ENCODE results near the gene NTN5. TPM values are rescaled to one million over a fixed set of nuclear protein-coding genes. Genes with fewer than 3 reads are reported as not detected.

The NTN5 gene
- total RNA-seq, 1 experiment from 2014 or later = 0.55 TPM

- H3K9me3 Mint-ChIP-seq = peaks cover 8 to 11% of the 10 kb centered on the region in 2 experiments
- no CpG with 5 or more reads among the region's 21 CpGs for WGBS (ENCODE audit: extremely low coverage, insufficient read length, low lambda C conversion rate)
- no peak overlapping the region for H4K5ac ChIP-seq (ENCODE audit: insufficient read length, low read depth, low read length)
- H2BK5ac ChIP-seq (ENCODE audit: insufficient read length, low read length) = no peak overlapping the region
- H3K79me2 ChIP-seq (ENCODE audit: insufficient read depth, low read length) = no peaks in the 10 kb centered on the region
- H3K56ac ChIP-seq (ENCODE audit: insufficient read length, low read depth, low read length) = no peak overlapping the region
- no peak overlapping the region for H2AFZ ChIP-seq (ENCODE audit: low read length)
- no peak overlapping the region for H2BK15ac ChIP-seq (ENCODE audit: low read depth, low read length)
- no peaks in the 10 kb centered on the region for H3K23me2 ChIP-seq (ENCODE audit: insufficient read length, low read depth, low read length, poor library complexity, severe bottlenecking)
- peak overlapping the region in 1 of 2 experiments; percentile 27; a peak in 1 of 5 replicates for H3K4me3 Mint-ChIP-seq
- no peak overlapping the region for H2BK20ac ChIP-seq (ENCODE audit: low read depth, low read length, poor library complexity, severe bottlenecking)
- H3K18ac ChIP-seq (ENCODE audit: insufficient read length, low read depth, low read length) = no peak overlapping the region
- no peak overlapping the region for H2BK12ac ChIP-seq (ENCODE audit: insufficient read length, low read depth, low read length)
- no peak overlapping the region for H3K4ac ChIP-seq (ENCODE audit: low read depth, low read length)
- no peak overlapping the region for H3T11ph ChIP-seq (ENCODE audit: low read length)
- no peak overlapping the region for H2BK120ac ChIP-seq (ENCODE audit: low read depth, low read length, poor library complexity, severe bottlenecking)
- H3K9me3 ChIP-seq (ENCODE audit: control insufficient read depth, low read depth, low read length) = no peaks in the 10 kb centered on the region
- H3K14ac ChIP-seq (ENCODE audit: insufficient read depth, low read length) = no peak overlapping the region
- no peak overlapping the region for H3K23ac ChIP-seq (ENCODE audit: insufficient read length, low read depth, low read length)
- peaks cover 2% of the 10 kb centered on the region for H4K20me1 ChIP-seq (ENCODE audit: control insufficient read depth, insufficient read depth, insufficient read length)
- H3K27me3 Mint-ChIP-seq (ENCODE audit: low read depth) = peaks cover 2% of the 10 kb centered on the region
- H3K4me1 ChIP-seq (ENCODE audit: insufficient read depth, low read length) = no peaks in the 10 kb centered on the region; the same call in 1 of the 2 replicates
- H3K27ac Mint-ChIP-seq = peak overlapping the region in 2 of 3 experiments; percentile 27 to 46; a peak in 3 of 7 replicates
- no peak overlapping the region for H4K91ac ChIP-seq (ENCODE audit: insufficient read length, low read depth, low read length)
- H3K9ac ChIP-seq (ENCODE audit: extremely low read depth, insufficient read length, low read length) = no peak overlapping the region
- peaks cover 0 to 9% (median 7%) of the 10 kb centered on the region in 3 experiments; a peak in 5 of 7 replicates for H3K36me3 Mint-ChIP-seq (ENCODE audit: insufficient read depth in 1 of 3, low read depth in 3 of 3)
- H3K27ac ChIP-seq (ENCODE audit: insufficient read length, low read depth, low read length) = no peak overlapping the region
- DNase-seq = no peak
- H4K8ac ChIP-seq (replicated peaks; ENCODE audit: insufficient read length, low read depth, low read length) = no peak overlapping the region
- no peak overlapping the region for H3K4me2 ChIP-seq (ENCODE audit: insufficient read depth, insufficient read length, low read length)
- H3K27me3 ChIP-seq (ENCODE audit: insufficient read depth, low read length) = no peaks in the 10 kb centered on the region
- H3K79me1 ChIP-seq (ENCODE audit: insufficient read depth, low read depth, low read length, poor library complexity, severe bottlenecking) = no peaks in the 10 kb centered on the region
- no peak overlapping the region for H2AK5ac ChIP-seq (ENCODE audit: insufficient read length, low read length)
- TF ChIP-seq, protein P1, sequence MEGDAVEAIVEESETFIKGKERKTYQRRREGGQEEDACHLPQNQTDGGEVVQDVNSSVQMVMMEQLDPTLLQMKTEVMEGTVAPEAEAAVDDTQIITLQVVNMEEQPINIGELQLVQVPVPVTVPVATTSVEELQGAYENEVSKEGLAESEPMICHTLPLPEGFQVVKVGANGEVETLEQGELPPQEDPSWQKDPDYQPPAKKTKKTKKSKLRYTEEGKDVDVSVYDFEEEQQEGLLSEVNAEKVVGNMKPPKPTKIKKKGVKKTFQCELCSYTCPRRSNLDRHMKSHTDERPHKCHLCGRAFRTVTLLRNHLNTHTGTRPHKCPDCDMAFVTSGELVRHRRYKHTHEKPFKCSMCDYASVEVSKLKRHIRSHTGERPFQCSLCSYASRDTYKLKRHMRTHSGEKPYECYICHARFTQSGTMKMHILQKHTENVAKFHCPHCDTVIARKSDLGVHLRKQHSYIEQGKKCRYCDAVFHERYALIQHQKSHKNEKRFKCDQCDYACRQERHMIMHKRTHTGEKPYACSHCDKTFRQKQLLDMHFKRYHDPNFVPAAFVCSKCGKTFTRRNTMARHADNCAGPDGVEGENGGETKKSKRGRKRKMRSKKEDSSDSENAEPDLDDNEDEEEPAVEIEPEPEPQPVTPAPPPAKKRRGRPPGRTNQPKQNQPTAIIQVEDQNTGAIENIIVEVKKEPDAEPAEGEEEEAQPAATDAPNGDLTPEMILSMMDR (conservative IDR thresholded peaks at IDR 0.05) = no peak
- peaks cover 29 to 35% of the 10 kb centered on the region in 2 experiments for H3K4me1 Mint-ChIP-seq
These were observed 1.9 kb downstream of the NTN5 start for GRCh38 chr19:48670699-48671445.
